HepG2 (cell line): ENCODE data around the gene EPB41. TPM values are rescaled to one million over a fixed set of nuclear protein-coding genes. Genes with fewer than 3 reads are reported as not detected.

Experiments
- ATAC-seq: fragments of 200-7000 bp; cut with Tn5 transposase; 3 replicates; pipeline ENCODE4 v1.9.1; 2020; ENCODE audit warnings: mild to moderate bottlenecking, moderate library complexity
- BruUV-seq: library from RNA; stranded (reverse); fragments of 400-500 nt; replicated peaks from 2 replicates; lab custom pipeline; 2021; lab: Mats Ljungman, UMichigan
- CTCF ChIA-PET: fragments of 300-600 bp; formaldehyde crosslinking; extraction: SDS; loops from one replicate; lab custom pipeline; 2021; ENCODE audit warnings: low total read pairs, inconsistent platforms, low intra/inter-chr PET ratio; lab: Yijun Ruan, JAX
- POLR2A ChIA-PET: fragments of 350-600 bp; sonication (Branson Sonifier 250); formaldehyde crosslinking; loops from one replicate; lab custom pipeline; 2020; ENCODE audit warnings: antibody characterized with exemption, inconsistent platforms; lab: Yijun Ruan, JAX
- DNase-seq: peaks from one replicate; pipeline ENCODE4 v3.0.0-alpha.2; 2015; ENCODE audit warnings: low spot score
- FAIRE-seq: peaks from 3 replicates; lab custom pipeline; 2011; peaks lifted over from hg19 to GRCh38; lab: Jason Lieb, UNC
- H2AFZ ChIP-seq: one replicate; pipeline ENCODE4 v1.6.1; 2011; ENCODE audit warnings: low read length, inconsistent platforms
- H3K27ac ChIP-seq: fragments of 300-600 bp; 3 replicates; pipeline ENCODE4 v1.8.0; 2011; ENCODE audit warnings: mixed run types, mild to moderate bottlenecking, mixed read lengths, low read length, inconsistent platforms; ENCODE audit not compliant: insufficient read depth; ENCODE audit errors: extremely low read length
- H3K27me3 ChIP-seq, 2 experiments: fragments of 200-600 bp in 1 of 2; 2 replicates in 1 of 2; 3 replicates in 1 of 2; pipeline versions ENCODE4 v1.6.0 to v1.8.0; 2011; ENCODE audit warnings: low read length in 2 of 2, mild to moderate bottlenecking in 2 of 2, moderate library complexity in 2 of 2, inconsistent platforms in 1 of 2; ENCODE audit not compliant: insufficient read depth in 2 of 2, control insufficient read depth in 1 of 2
- H3K36me3 ChIP-seq, 2 experiments: fragments of 200-600 bp in 1 of 2; replicated peaks in 1 of 2; 2 replicates in 1 of 2; 3 replicates in 1 of 2; pipeline versions ENCODE4 v1.5.1 to v1.8.0; 2011; ENCODE audit warnings: low read length in 2 of 2, inconsistent platforms in 1 of 2; ENCODE audit not compliant: insufficient read depth in 2 of 2, control insufficient read depth in 1 of 2
- H3K4me1 ChIP-seq: 2 replicates; pipeline ENCODE4 v1.5.1; 2012; ENCODE audit warnings: low read length, inconsistent platforms; ENCODE audit not compliant: insufficient read depth
- H3K4me2 ChIP-seq: 2 replicates; pipeline ENCODE4 v1.6.0; 2011; ENCODE audit warnings: low read depth, low read length, inconsistent platforms
- H3K4me3 ChIP-seq, 3 experiments: fragments of 200-600 bp in 1 of 3; sonication (generic), shearing (Covaris generic) in 1 of 3; replicated peaks in 1 of 3; 2 replicates each; pipeline ENCODE4 v1.5.1; 2011 to 2016; ENCODE audit warnings: low read length in 3 of 3, inconsistent platforms in 2 of 3, low read depth in 2 of 3, mild to moderate bottlenecking in 2 of 3, control low read depth in 1 of 3, mixed read lengths in 1 of 3; ENCODE audit not compliant: insufficient read depth in 1 of 3
- H3K79me2 ChIP-seq: one replicate; pipeline ENCODE4 v1.6.1; 2011; ENCODE audit warnings: low read length, inconsistent platforms; ENCODE audit not compliant: insufficient read depth
- H3K9ac ChIP-seq: 2 replicates; pipeline ENCODE4 v1.6.0; 2011; ENCODE audit warnings: mild to moderate bottlenecking, low read depth, low read length, inconsistent platforms; ENCODE audit not compliant: insufficient read depth
- H3K9me3 ChIP-seq: 2 replicates; pipeline ENCODE4 v1.5.1; 2012; ENCODE audit warnings: mild to moderate bottlenecking, low read length
- H4K20me1 ChIP-seq: 2 replicates; pipeline ENCODE4 v1.6.0; 2011; ENCODE audit warnings: inconsistent platforms, mild to moderate bottlenecking, low read length, moderate library complexity; ENCODE audit not compliant: insufficient read depth
- DDIT3 ChIP-seq: sonication (generic); formaldehyde crosslinking; IDR thresholded peaks from 2 replicates; pipeline ENCODE4 v1.4.0; 2020; ENCODE audit warnings: mild to moderate bottlenecking, missing genetic modification reagents
- GPN1 ChIP-seq: sonication (generic); formaldehyde crosslinking; IDR thresholded peaks from 2 replicates; pipeline ENCODE4 v1.5.1; 2020; ENCODE audit warnings: missing genetic modification reagents, borderline replicate concordance
- HDAC1 ChIP-seq: sonication (generic); formaldehyde crosslinking; IDR thresholded peaks from 2 replicates; pipeline ENCODE4 v1.5.1; 2020; ENCODE audit warnings: mild to moderate bottlenecking, missing genetic modification reagents
- ISX ChIP-seq: sonication (generic); formaldehyde crosslinking; conservative IDR thresholded peaks from 2 replicates; pipeline ENCODE4 v1.5.0; 2020; ENCODE audit warnings: missing genetic modification reagents
- MED8 ChIP-seq: sonication (generic); formaldehyde crosslinking; IDR thresholded peaks from 2 replicates; pipeline ENCODE4 v1.8.1; 2023; ENCODE audit warnings: mild to moderate bottlenecking, missing genetic modification reagents; ENCODE audit not compliant: insufficient replicate concordance
- NBN ChIP-seq: fragments of 450-650 bp; conservative IDR thresholded peaks from 2 replicates; pipeline ENCODE4 v1.6.1; 2017
- NFYC ChIP-seq: IDR thresholded peaks from 2 replicates; pipeline ENCODE4 v1.6.1; 2016; ENCODE audit warnings: missing genetic modification reagents, missing compliant biosample characterization
- PLRG1 ChIP-seq: fragments of 450-650 bp; conservative IDR thresholded peaks from 2 replicates; pipeline ENCODE4 v1.6.1; 2016
- RBFOX2 ChIP-seq: fragments of 200-400 bp; formaldehyde crosslinking; IDR thresholded peaks from 2 replicates; pipeline ENCODE4 v1.6.1; 2017; ENCODE audit warnings: low read depth, mild to moderate bottlenecking, low read length
- TOPORS ChIP-seq: sonication (generic); formaldehyde crosslinking; IDR thresholded peaks from 2 replicates; pipeline ENCODE4 v1.8.0; 2023; ENCODE audit warnings: mild to moderate bottlenecking, missing genetic modification reagents
- TSC22D2 ChIP-seq: sonication (generic); formaldehyde crosslinking; IDR thresholded peaks from 2 replicates; pipeline ENCODE4 v1.5.1; 2020; ENCODE audit warnings: missing genetic modification reagents, mild to moderate bottlenecking, borderline replicate concordance
- ZBTB20 ChIP-seq: sonication (generic); formaldehyde crosslinking; IDR thresholded peaks from 2 replicates; pipeline ENCODE4 v1.8.1; 2023; ENCODE audit warnings: missing genetic modification reagents, low read depth, mild to moderate bottlenecking, borderline replicate concordance
- ZNF17 ChIP-seq: sonication (generic); formaldehyde crosslinking; IDR thresholded peaks from 2 replicates; pipeline ENCODE4 v1.5.0; 2020; ENCODE audit warnings: mild to moderate bottlenecking, missing genetic modification reagents
- ZNF207 ChIP-seq: fragments of 450-650 bp; IDR thresholded peaks from 2 replicates; pipeline ENCODE4 v1.6.1; 2016; ENCODE audit warnings: antibody characterized with exemption, borderline replicate concordance
- ZNF326 ChIP-seq: sonication (generic); formaldehyde crosslinking; IDR thresholded peaks from 2 replicates; pipeline ENCODE4 v1.4.0; 2020; ENCODE audit warnings: missing genetic modification reagents, borderline replicate concordance
- ZNF691 ChIP-seq: sonication (generic); formaldehyde crosslinking; IDR thresholded peaks from 2 replicates; pipeline ENCODE4 v1.4.0; 2020; ENCODE audit warnings: missing genetic modification reagents, low read depth, mild to moderate bottlenecking, borderline replicate concordance
- ZNF749 ChIP-seq: sonication (generic); formaldehyde crosslinking; IDR thresholded peaks from 2 replicates; pipeline ENCODE4 v1.8.0; 2022; ENCODE audit warnings: mild to moderate bottlenecking, missing genetic modification reagents, moderate library complexity, borderline replicate concordance
- ZNF768 ChIP-seq: sonication (generic); formaldehyde crosslinking; IDR thresholded peaks from 2 replicates; pipeline ENCODE4 v1.4.0; 2020; ENCODE audit warnings: missing genetic modification reagents
- ZNF800 ChIP-seq: sonication (generic); formaldehyde crosslinking; IDR thresholded peaks from 2 replicates; pipeline ENCODE4 v1.4.0; 2020; ENCODE audit warnings: missing genetic modification reagents
- WGBS: methylation state at CpG from one replicate; pipeline ENCODE4 v1.1.6; 2017; ENCODE audit warnings: low lambda C conversion rate; 5-methylcytosine and 5-hydroxymethylcytosine counted together
- in situ Hi-C: cut with HindIII; loops from 2 replicates; pipeline ENCODE4 v1.10.0; 2017; ENCODE audit warnings: low pct_unique_long_range_greater_than_20kb; ENCODE audit not compliant: extremely low pct_ligation_motif_present
- intact Hi-C: fragments of 100-400 bp; cut with micrococcal nuclease; formaldehyde crosslinking; loops from one replicate; pipeline ENCODE4 v1.10.0; 2022; ENCODE audit not compliant: unreplicated experiment
- polyA plus RNA-seq, 8 experiments: library from polyadenylated mRNA; depleted of rRNA in 3 of 8; stranded (reverse) in 7 of 8; unstranded in 1 of 8; fragments of >200 nt; fragmentation: Illumina TruSeq in 4 of 8; extraction: Trizol in 4 of 8; gene quantifications; 2 replicates each; pipeline versions ENCODE4 v1.2.1 to v1.2.3, GENCODE V29; 2011 to 2016; ENCODE audit warnings: low read depth in 4 of 8, missing spikeins in 1 of 8, mixed read lengths in 1 of 8; ENCODE audit not compliant: insufficient read depth in 1 of 8
- total RNA-seq, 5 experiments: library from RNA; depleted of rRNA; stranded (reverse); fragments of >200 nt; fragmentation: Illumina TruSeq; extraction: Trizol; gene quantifications; 2 replicates each; pipeline ENCODE4 v1.2.3, GENCODE V29; 2016; ENCODE audit warnings: low read depth in 1 of 5
- TF ChIP-seq, protein P1 (sequence below): sonication (generic); formaldehyde crosslinking; IDR thresholded peaks from 2 replicates; pipeline ENCODE4 v1.4.0; 2020; ENCODE audit warnings: low read depth, mild to moderate bottlenecking, missing genetic modification reagents

EPB41 gene
- total and polyA plus RNA-seq, 2 of the 13 experiments (the other 11 are each of a cell fraction or from before 2014, with no cell fraction given): 34.5 to 46.7 TPM

DNA sequence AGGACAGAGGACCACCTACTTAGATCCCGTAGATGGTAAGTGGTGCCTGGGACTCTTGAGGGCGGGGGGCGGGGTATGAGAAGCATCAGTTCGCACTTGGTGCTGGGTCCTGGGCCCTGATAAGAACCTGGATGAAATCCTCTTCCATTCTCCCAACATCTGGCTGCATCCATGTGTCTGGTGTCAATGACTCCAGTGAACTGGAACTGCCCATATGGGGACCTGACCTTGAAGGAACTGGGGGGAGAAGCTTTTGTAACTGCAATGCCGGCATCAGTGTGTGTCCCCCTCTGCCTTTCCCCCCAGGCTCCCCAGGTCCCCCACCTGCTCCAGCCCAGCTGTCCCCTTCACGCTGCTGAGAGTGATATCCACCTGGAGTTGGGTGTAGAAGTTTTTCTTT, 49.7 kb upstream of the EPB41 start:
- no peaks in the 10 kb centered on the region for H3K9me3 ChIP-seq
- H3K36me3 ChIP-seq: no peaks in the 10 kb centered on the region
- no peak overlapping the region for H3K4me2 ChIP-seq
- no TSS peak for BruUV-seq
- no peaks in the 10 kb centered on the region for H3K79me2 ChIP-seq
- POLR2A ChIA-PET: no interaction called here
- FAIRE-seq (no peak), DNase-seq (no peak), ATAC-seq (no peak)
- TF ChIP-seq ZNF768 (CRISPR knock-in tag): no peak
- no peak for TF ChIP-seq ISX
- no peak for TF ChIP-seq HDAC1 (CRISPR knock-in tag)
- TF ChIP-seq PLRG1: no peak
- TF ChIP-seq DDIT3 (CRISPR knock-in tag): no peak
- no peak for TF ChIP-seq TOPORS
- no peak for TF ChIP-seq RBFOX2
- TF ChIP-seq ZNF17 (CRISPR knock-in tag): no peak
- TF ChIP-seq ZNF691 (CRISPR knock-in tag): no peak
- TF ChIP-seq GPN1 (CRISPR knock-in tag): no peak
- no peak for TF ChIP-seq ZNF749 (CRISPR knock-in tag)
- TF ChIP-seq NFYC (CRISPR knock-in tag): no peak
- TF ChIP-seq, protein P1, sequence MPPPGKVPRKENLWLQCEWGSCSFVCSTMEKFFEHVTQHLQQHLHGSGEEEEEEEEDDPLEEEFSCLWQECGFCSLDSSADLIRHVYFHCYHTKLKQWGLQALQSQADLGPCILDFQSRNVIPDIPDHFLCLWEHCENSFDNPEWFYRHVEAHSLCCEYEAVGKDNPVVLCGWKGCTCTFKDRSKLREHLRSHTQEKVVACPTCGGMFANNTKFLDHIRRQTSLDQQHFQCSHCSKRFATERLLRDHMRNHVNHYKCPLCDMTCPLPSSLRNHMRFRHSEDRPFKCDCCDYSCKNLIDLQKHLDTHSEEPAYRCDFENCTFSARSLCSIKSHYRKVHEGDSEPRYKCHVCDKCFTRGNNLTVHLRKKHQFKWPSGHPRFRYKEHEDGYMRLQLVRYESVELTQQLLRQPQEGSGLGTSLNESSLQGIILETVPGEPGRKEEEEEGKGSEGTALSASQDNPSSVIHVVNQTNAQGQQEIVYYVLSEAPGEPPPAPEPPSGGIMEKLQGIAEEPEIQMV (CRISPR knock-in tag): no peak
- TF ChIP-seq ZNF207: no peak
- no peak for TF ChIP-seq ZNF326
- no peak for TF ChIP-seq ZNF800
- TF ChIP-seq ZBTB20 (CRISPR knock-in tag): no peak
- TF ChIP-seq NBN: no peak
- no peak for TF ChIP-seq TSC22D2 (CRISPR knock-in tag)
- no peak for TF ChIP-seq MED8 (CRISPR knock-in tag)
- 0% methylated on average over 2 of the region's 6 CpGs for WGBS
- H3K27me3 ChIP-seq: peaks cover 0 to 28% of the 10 kb centered on the region in 2 experiments; a peak in 3 of 5 replicates
- H4K20me1 ChIP-seq: no peaks in the 10 kb centered on the region
- in situ Hi-C loops: no loop called here
- intact Hi-C loops: no loop called here
- no peak overlapping the region for H3K4me3 ChIP-seq
- H3K9ac ChIP-seq: no peak overlapping the region
- H2AFZ ChIP-seq: no peak overlapping the region
- H3K27ac ChIP-seq: no peak overlapping the region
- H3K4me1 ChIP-seq: no peaks in the 10 kb centered on the region
- CTCF ChIA-PET: no interaction called here
